Activated naive CD4-positive, alpha-beta T cell treated with anti-CD3 and anti-CD28 coated beads, Interleukin-2, amount 50 U/mL, for 24 hours (primary cell): ENCODE measurements around the gene H1-8.
"Not testable (repeated sequence)": the region's sequence is repeated elsewhere in the genome, so short reads cannot be mapped to it uniquely, and the experiment has no call there.

Source experiments
- H3K27ac Mint-ChIP-seq: one replicate; pipeline ENCODE4 v1.8.0; 2021; ENCODE audit warnings: mild to moderate bottlenecking, mixed read lengths
- H3K27me3 Mint-ChIP-seq: one replicate; pipeline ENCODE4 v1.8.0; 2021; ENCODE audit warnings: mixed read lengths
- H3K36me3 Mint-ChIP-seq: one replicate; pipeline ENCODE4 v1.8.0; 2021; ENCODE audit warnings: mixed read lengths
- H3K4me1 Mint-ChIP-seq: one replicate; pipeline ENCODE4 v1.8.0; 2021; ENCODE audit warnings: mixed read lengths
- H3K4me3 Mint-ChIP-seq: one replicate; pipeline ENCODE4 v1.8.0; 2021; ENCODE audit warnings: mild to moderate bottlenecking, mixed read lengths
- H3K9me3 Mint-ChIP-seq: one replicate; pipeline ENCODE4 v1.8.0; 2021; ENCODE audit warnings: mixed read lengths

H1-8 gene, protein sequence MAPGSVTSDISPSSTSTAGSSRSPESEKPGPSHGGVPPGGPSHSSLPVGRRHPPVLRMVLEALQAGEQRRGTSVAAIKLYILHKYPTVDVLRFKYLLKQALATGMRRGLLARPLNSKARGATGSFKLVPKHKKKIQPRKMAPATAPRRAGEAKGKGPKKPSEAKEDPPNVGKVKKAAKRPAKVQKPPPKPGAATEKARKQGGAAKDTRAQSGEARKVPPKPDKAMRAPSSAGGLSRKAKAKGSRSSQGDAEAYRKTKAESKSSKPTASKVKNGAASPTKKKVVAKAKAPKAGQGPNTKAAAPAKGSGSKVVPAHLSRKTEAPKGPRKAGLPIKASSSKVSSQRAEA

DNA sequence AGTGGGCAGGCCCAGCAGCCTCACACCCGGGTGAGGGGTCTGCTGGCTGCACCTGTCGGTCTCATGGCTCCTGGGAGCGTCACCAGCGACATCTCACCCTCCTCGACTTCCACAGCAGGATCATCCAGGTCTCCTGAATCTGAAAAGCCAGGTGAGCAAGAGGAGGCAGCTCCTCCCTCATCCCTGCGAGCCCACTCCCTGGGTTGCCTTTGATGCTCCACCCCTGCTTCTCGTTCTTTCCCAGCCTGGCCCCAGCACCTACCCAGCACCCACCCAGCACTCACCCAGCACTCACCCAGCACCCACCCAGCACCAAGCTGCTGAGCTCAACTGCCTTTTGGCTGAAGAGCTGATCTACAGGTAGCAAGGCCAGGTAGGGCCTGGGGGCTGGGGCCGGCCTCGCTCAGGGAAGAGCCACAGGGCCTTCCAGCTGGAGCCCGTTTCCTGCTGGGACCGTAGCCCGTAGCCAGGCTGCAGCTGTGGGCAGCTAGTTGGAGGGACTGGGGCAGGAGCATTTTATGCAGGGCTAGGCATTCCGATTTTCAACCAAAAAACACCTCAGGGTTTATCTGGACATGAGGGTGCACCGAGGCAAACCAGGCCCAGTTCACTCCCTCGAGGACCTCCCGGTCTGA is at the start of gene H1-8:
Gene H1-8 (plus strand): TSS at position 20 of the 635 bp plus-strand sequence. CDS start 44 bp downstream, at position 64.
- no peaks in the 10 kb centered on the region for H3K27me3 Mint-ChIP-seq
- H3K4me3 Mint-ChIP-seq, result no peak within 1 kb of the TSS
- no peak within 1 kb of the TSS for H3K27ac Mint-ChIP-seq
- no peaks in the 10 kb centered on the region for H3K9me3 Mint-ChIP-seq
- no peaks in the 10 kb centered on the region for H3K4me1 Mint-ChIP-seq
- H3K36me3 Mint-ChIP-seq, result no peaks in the 10 kb centered on the region

DNA sequence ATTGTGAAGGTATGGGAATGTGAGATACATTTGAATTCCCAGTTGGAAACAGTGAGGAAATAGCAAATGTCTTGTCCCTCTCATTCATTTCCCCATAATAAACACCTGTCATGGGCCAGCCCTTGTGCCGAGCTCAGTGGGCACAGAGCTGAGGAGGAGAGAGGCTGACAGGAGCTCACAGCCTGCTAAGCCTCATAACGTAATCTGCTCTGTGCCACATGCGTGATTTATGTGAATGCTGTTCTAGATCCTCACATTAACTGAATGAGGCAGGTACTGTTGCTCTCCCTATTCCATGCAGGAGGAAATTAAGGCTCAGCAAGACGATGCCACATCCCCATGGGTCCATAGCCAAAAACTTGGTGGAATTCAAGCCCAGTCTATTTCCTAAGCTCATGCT is 49.8 kb upstream of the H1-8 start:
- Mint-ChIP-seq H3K9me3 (no peaks in the 10 kb centered on the region), H3K27ac (no peak overlapping the region)

DNA sequence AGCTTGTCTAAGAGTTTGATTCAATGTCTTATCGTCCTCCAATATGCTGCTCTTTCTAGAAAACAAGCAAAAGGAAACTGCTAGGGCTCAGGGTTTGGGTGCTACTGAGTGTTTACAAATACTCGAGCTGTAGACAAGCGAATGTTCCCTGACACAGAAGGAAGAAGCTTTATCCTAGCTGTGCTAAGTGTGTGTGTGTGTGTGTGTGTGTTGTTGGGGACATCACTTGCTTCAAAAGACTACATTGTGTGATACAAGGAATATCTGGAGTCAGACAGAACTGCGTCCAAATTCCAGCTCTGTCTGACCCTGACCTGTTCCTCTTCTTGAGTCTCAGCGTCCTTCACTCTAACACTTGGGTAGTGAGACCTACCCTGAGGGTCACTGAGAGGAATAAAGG is 48.5 kb upstream of the H1-8 start:
- not testable (repeated sequence) for H3K9me3 Mint-ChIP-seq, H3K27me3 Mint-ChIP-seq, H3K4me1 Mint-ChIP-seq, H3K4me3 Mint-ChIP-seq, H3K36me3 Mint-ChIP-seq, H3K27ac Mint-ChIP-seq

More for the DNA sequence above, 49.8 kb upstream of the H1-8 start:
- Mint-ChIP-seq H3K27me3 (no peaks in the 10 kb centered on the region), H3K4me1 (no peaks in the 10 kb centered on the region), H3K4me3 (no peak overlapping the region), H3K36me3 (peaks cover 6% of the 10 kb centered on the region)

DNA sequence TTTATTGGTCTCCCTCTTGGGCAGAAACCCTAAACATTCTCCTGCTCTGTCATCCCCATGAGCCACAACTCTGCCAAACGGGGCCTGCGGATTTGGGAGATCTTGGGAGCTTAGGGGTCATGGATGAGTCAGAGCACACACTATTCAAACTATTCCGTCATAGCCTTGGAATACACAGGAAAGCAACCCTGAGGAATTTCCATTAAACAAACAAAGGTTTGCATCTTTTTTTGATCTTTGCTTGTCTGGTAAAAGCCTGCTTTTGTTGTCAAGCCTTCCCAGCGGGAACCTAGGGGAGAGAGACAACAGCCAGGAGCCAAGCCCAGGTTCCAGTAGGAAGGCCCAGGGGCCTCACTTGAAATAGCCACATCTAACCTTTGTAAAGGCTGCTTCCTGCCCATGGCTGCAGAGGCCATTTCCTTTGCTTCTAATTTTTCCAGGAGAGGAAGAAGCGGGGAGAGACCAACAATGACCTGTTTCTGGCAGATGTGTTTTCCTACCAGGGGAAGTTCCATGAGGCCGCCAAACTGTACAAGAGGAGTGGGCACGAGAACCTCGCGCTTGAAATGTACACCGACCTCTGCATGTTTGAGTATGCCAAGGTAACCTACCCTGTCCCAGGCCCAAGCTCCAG is 47.9 kb upstream of the H1-8 start:
- not testable (repeated sequence) for H3K36me3 Mint-ChIP-seq, H3K4me1 Mint-ChIP-seq, H3K27ac Mint-ChIP-seq, H3K27me3 Mint-ChIP-seq, H3K4me3 Mint-ChIP-seq, H3K9me3 Mint-ChIP-seq

DNA sequence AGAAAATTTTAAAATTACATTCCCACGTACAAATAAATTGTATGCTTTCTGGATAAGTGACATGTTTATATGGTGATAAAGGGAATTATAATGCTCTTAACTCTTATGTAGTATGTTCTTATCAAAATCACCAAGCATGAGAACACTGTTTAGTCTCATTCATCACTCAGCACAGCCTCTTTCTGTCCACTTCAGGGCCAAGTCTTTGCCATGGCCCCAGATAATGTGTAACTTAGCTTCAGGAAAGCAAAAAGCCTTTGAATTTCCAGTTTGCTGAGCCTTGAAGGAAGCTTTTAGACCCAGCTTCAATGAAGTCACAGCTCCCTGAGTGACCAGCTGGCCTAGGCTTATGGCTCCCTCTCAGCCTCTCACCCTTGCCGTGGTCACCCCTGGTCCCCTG is 45.1 kb upstream of the H1-8 start:
- H3K9me3 Mint-ChIP-seq, H3K4me1 Mint-ChIP-seq, H3K4me3 Mint-ChIP-seq, H3K36me3 Mint-ChIP-seq, H3K27ac Mint-ChIP-seq, H3K27me3 Mint-ChIP-seq: not testable (repeated sequence)

DNA sequence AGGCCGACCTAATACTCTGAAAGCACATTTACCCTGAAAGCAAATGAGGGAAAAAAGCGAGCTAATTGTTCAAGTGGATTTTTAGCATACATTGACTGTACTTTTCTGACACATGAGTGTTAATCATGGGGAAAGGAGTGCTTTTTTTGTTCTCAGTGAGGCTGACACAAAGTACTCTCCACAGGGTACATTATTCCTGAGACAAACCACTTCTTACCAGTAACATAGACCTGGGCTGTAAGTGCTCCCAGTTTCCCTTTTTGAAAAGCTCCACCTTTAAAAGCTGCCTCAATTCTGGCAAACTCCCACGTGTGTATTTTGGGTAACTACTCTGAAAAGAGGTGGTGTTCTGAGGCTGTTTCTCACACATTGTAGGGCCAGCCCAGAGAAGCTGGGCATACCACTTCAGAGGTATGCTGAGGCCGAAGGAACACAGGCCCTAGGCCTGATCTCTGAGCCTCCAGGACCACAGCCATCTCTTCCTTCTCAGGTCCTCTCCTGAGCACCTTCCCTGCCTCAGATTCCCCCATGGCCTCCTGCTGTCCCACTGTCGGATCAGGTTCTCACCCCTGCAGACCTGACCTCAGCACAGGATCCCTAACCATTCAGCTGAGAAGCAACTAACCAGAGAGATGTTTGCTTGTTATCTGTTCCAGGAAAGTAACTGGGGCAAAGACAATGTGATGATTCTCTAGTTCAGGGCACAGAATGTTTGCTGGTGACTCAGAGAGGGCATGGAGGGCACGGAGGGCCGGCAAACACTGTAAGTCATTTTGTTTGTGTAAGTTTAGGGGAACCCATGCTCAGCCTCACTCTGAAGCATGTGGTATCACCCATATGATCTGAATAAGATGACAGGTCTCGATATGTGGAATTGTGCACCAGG is 44.1 kb upstream of the H1-8 start:
- H3K36me3 Mint-ChIP-seq, H3K4me1 Mint-ChIP-seq, H3K27ac Mint-ChIP-seq, H3K9me3 Mint-ChIP-seq, H3K4me3 Mint-ChIP-seq, H3K27me3 Mint-ChIP-seq: not testable (repeated sequence)

DNA sequence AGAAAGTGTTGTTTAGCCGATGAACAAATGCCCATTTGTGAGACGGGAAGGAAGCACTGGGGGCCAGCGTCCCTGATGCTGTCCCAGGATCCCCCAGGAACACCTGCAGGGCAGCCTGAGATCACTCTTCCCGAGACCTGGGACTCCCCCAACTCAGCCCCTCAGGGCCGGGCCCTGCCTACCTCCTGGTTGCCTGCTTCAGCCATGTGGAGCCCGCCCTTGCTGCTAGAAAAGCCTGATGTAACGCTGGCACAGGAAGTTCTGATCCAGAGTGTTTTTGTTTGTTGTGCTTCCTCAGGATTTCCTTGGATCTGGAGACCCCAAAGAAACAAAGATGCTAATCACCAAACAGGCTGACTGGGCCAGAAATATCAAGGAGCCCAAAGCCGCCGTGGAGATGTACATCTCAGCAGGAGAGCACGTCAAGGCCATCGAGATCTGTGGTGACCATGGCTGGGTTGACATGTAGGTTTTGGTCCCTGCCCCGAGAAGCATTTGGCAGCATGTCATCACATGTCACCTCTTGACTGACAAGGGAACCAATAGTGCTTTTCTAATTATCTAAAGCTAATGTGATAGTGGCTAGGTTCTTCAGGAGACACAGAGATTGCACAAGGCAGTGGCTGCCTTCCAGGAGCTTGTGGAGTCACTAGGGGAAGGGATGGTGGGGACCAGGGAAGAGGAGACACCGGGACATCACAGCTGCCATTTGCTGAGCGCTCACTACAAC is 43.2 kb upstream of the H1-8 start:
- not testable (repeated sequence) for H3K9me3 Mint-ChIP-seq, H3K27ac Mint-ChIP-seq, H3K36me3 Mint-ChIP-seq, H3K4me1 Mint-ChIP-seq, H3K27me3 Mint-ChIP-seq, H3K4me3 Mint-ChIP-seq

DNA sequence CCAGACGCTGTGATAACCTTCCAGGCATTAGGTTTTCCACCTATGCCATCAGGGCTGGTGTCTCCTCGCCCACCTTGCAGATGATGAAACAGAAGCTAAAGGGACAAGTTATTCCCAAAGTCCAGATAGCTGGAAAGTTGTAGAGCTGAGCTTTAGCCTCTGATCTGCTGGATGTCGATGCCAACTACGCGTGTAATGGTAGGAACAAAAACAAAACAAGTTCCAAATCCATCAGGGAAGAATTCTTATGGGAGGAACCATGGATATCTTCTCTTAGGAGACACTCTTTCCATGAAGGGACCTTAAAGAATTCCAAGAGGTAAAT is 42.7 kb upstream of the H1-8 start:
- Mint-ChIP-seq H3K36me3 (peaks cover 3% of the 10 kb centered on the region), H3K27me3 (no peaks in the 10 kb centered on the region), H3K4me1 (no peaks in the 10 kb centered on the region), H3K9me3 (no peaks in the 10 kb centered on the region), H3K27ac (no peak overlapping the region), H3K4me3 (no peak overlapping the region)

DNA sequence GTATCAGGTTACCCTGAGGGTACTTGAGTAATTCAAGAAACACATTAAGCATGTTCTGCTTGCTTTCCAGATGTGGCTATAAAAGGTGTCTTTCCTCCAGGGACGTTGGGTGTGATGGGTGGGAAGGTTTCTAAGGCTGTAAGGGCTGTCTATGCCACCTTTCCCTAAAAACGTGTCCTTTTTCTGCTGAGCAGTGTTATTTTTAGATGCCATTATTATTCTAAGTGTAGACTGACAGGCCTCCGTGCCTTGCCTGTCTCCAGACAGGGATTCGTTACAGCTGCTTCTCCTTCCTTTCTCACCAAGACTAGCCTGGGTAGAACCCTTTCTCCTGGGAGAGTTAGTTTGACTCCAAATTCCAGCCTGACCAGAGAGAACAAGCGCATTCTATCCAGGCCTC is 41.3 kb upstream of the H1-8 start:
- no peaks in the 10 kb centered on the region for H3K4me1 Mint-ChIP-seq

DNA sequence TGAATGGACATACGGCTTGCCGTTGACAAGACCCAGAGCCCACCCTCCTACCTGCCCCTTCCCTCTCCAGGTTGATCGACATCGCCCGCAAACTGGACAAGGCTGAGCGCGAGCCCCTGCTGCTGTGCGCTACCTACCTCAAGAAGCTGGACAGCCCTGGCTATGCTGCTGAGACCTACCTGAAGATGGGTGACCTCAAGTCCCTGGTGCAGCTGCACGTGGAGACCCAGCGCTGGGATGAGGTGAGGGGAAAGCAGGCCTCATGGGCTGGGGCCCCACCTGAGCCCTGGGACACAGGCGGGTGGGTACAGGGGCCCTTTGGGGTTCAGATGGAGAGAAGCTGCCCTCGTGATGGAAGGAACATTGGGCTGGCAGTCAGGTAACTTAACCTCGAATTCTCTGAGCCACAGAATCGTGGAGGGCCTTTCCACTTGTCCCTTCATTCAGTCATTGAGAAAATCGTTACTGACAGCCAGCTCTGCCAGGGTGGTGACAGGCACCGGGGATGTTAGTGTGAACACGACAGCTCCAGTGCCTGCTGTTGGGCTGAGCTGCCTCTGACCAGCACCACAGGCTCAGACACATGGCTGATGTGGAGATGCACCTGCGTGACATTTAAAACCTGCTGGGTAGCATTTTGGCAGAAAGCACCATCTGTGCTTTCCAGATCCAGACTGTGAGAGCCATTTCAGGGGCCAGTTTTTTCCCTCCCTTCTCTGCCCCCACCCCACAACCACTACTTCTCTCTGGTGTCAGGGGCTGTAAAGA is 40.1 kb upstream of the H1-8 start:
- Mint-ChIP-seq H3K27me3 (no peaks in the 10 kb centered on the region), H3K4me3 (no peak overlapping the region), H3K36me3 (peaks cover 2% of the 10 kb centered on the region), H3K27ac (no peak overlapping the region), H3K9me3 (no peaks in the 10 kb centered on the region), H3K4me1 (no peaks in the 10 kb centered on the region)

More for the DNA sequence above, 41.3 kb upstream of the H1-8 start:
- no peak overlapping the region for H3K27ac Mint-ChIP-seq
- peaks cover 2% of the 10 kb centered on the region for H3K36me3 Mint-ChIP-seq
- H3K9me3 Mint-ChIP-seq, result no peaks in the 10 kb centered on the region
- H3K4me3 Mint-ChIP-seq, result no peak overlapping the region
- no peaks in the 10 kb centered on the region for H3K27me3 Mint-ChIP-seq

DNA sequence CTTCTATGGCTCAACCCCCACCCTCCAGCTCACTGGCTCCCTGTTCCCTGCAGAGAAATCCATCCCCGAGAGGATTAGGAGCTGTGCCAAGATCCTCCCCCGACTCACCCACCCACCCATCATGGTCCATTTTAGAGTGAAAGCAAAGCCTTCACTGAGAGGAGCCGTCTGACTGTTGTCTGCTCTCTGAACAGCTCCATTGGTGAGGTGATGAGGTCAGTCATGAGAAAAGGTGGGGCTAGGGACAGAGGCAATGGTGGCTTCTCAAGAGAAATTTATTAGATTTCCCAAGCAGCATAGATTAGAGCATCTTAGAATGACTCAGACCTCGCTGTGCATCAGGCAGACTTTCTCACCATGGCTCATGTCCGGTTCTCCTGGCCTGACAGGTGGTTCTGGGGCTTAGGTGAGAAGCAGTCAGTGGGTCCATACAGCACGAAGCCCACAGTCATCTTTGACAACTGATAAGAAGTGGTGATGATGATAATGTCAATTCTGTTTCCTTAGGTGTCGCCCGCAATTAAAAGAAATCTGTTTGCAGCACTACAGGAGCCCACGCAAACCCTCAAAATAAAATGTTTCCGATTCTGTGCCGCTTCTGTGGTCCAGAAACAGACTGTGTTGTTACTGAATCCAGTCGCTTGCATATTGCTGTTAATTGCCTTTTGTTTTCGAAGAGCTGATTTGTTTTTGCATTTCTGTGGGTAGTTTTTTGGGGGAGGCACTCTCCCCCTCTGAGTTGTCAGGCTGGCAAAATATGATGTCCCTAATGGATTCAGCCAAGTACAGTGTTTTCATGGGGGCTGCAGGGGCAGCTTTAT is 39.3 kb upstream of the H1-8 start:
- H3K4me1 Mint-ChIP-seq, result no peaks in the 10 kb centered on the region
- H3K27ac Mint-ChIP-seq, result no peak overlapping the region
- H3K4me3 Mint-ChIP-seq, result no peak overlapping the region
- no peaks in the 10 kb centered on the region for H3K27me3 Mint-ChIP-seq
- peaks cover 4% of the 10 kb centered on the region for H3K36me3 Mint-ChIP-seq
- H3K9me3 Mint-ChIP-seq, result no peaks in the 10 kb centered on the region

DNA sequence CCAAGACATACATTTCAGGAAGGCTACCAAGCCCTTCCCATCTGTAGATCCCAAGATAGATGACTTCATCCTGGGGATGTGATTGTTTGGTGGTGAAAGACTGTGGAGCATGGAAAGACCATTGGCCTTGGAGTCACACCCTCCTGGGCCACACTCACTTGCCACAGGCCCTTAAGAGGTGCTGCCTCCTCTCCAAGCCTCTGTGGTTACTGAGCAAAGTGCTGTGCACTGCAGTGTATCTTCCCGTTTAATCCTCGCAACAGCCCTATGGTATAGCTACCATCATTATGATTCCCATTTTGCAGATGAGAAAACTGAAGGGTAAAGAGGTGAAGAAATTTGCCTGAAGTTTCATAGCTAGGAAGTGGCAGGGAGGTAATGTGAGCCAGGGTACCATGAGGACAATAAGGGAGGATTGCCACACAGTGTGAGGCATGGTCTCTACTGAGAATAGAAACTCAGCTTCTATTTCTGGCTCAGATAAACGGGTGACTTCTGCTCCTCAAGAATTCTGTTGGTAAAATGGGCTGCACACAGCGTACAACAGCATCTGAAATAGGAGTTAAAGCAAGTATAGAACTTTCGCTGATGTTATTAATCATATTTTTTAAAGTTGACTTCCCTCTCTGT is 38.4 kb upstream of the H1-8 start:
- no peak overlapping the region for H3K27ac Mint-ChIP-seq
- H3K4me1 Mint-ChIP-seq, result no peaks in the 10 kb centered on the region
- no peaks in the 10 kb centered on the region for H3K27me3 Mint-ChIP-seq
- no peak overlapping the region for H3K4me3 Mint-ChIP-seq
- no peaks in the 10 kb centered on the region for H3K9me3 Mint-ChIP-seq
- peaks cover 4% of the 10 kb centered on the region for H3K36me3 Mint-ChIP-seq

DNA sequence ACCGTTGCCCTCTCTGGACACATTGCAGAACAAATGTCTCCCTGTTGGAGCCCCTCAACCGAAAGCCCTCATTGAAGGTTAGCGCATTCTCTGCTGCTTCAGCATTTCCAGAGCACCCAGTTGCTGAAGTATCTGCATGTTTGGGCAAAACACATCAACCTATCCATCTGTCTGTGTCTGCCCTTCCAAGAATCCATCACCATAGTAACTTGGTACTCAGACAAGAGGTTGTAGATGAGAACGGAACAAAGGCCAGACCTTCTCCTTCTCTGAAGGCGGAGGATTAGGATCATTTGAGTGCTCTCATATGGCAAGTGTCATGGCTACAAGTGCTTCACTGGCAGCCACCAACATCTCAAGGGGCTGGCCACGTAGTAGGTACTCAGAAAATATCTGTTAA is 37.6 kb upstream of the H1-8 start:
- H3K4me1 Mint-ChIP-seq, result no peaks in the 10 kb centered on the region
- peaks cover 4% of the 10 kb centered on the region for H3K36me3 Mint-ChIP-seq
- H3K27ac Mint-ChIP-seq, result no peak overlapping the region
- no peak overlapping the region for H3K4me3 Mint-ChIP-seq
- no peaks in the 10 kb centered on the region for H3K27me3 Mint-ChIP-seq
- no peaks in the 10 kb centered on the region for H3K9me3 Mint-ChIP-seq
